ENCODE measurements around the gene GAB2.
"Not testable (repeated sequence)": the region's sequence is repeated elsewhere in the genome, so short reads cannot be mapped to it uniquely, and the experiment has no call there.

The GAB2 gene

GRCh38 chr11:78199015-78199652 is 218.5 kb downstream of the GAB2 start:
- DNase-seq = no peak

GRCh38 chr11:78197816-78198215 is 219.8 kb downstream of the GAB2 start:
- DNase-seq = no peak

- no peak for DNase-seq
These were observed 220.9 kb downstream of the GAB2 start for GRCh38 chr11:78196661-78197091.

DNA sequence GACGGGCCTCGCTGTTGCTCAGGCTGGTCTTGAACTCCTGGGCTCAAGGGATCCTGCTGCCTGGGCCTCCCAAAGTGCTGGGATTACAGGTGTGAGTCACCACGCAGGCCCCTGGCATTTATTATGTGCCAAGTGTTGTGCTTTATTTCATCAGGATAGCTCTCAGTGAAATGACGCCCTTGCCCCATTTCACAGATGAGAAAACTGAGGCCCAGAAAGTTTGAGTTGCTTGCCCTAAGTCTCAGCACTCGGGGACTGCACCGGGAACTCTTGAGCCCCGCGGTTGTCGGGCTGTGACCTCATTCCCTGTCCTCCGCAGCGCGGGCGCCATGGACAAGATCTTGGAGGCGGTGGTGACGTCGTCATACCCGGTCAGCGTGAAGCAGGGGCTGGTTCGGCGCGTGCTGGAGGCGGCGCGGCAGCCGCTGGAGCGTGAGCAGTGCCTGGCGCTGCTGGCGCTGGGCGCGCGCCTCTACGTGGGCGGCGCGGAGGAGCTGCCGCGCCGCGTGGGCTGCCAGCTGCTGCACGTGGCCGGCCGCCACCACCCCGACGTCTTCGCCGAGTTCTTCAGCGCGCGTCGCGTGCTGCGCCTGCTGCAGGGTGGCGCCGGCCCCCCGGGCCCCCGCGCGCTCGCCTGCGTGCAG is 221.6 kb downstream of the GAB2 start:
- DNase-seq = no peak

DNA sequence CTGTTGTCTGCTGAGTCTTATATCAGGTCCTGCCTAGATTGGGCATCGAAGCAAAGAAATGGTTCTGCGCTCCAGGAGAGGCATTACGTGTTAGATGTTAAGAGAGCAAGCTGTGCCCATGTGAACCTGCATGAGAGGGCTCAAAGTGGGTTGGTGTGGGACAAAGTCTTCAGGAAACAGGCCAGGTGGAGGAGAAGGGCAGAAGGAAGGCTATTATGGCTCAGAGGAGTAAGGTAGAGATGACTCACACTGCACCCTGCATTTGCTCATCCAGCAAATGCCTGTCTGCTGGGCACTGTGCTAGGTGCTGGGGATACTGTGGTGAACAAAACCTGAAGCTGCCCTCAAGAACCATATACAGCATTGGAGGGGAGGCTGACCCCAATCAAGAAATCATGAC is 223.1 kb downstream of the GAB2 start:
- no peak for DNase-seq

GRCh38 chr11:78193806-78194205 is 223.8 kb downstream of the GAB2 start:
- no peak for DNase-seq

- no peak for DNase-seq
These were observed 224.7 kb downstream of the GAB2 start for GRCh38 chr11:78192911-78193351.

- no peak for DNase-seq
These were observed 225.3 kb downstream of the GAB2 start for GRCh38 chr11:78192223-78192719.

- no peak for DNase-seq
These were observed 226.6 kb downstream of the GAB2 start for GRCh38 chr11:78190871-78191538.

- no peak for DNase-seq
These were observed 227.2 kb downstream of the GAB2 start for GRCh38 chr11:78190374-78190773.

- DNase-seq = peak; percentile 6
These were observed 227.8 kb downstream of the GAB2 start for GRCh38 chr11:78189851-78190250.

- DNase-seq = no peak
These were observed 228.4 kb downstream of the GAB2 start for GRCh38 chr11:78189174-78189724.

DNA sequence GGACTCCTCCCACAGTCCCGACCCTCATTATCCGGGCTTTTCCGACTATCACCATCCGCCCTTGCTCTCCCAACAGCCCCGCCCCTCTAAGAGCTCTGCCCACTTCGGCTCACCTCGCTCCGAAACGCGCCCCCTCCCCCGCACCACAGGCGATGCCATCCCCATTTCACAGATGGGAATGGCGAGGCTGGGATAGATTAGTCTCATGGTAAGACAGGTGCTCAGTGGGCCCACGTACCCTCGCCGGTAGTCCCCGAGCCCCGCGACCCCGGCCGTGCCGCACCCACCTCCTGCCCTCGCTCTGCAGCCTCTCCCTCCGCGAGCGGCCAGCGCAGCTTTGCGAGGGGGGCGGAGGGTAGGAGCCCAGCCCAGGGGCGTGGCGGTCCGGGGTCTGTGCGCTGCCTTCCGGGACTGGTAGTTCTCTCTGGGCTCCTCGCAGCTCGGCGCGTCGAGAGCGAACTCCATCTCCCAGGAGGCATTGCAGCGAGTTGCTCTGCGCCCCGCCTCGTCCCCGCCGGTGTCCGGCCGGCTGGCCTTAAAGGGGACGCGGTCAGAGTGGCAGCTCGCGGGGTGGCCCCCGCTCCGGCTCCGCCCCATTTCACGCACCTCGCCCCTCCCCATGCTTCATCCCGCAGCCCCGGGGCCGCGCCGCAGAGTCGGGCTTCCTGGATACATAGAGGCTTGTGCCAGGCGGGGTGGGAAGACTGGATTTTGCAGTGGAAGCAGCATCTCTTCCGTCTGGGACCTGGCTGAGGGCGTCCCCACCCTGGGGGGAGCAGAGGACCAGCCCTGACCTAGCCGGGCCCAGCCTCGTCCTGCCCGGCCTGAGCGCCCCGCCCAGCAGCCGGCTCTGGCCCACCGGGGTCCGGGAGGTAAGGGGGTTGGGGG is 229.1 kb downstream of the GAB2 start, which contains the start of the genes KCTD21 and USP35:
Gene KCTD21, minus strand, starts transcription at position 341 of the 888 bp plus-strand sequence. CDS start 14,072 bp downstream, outside the sequence.
Gene USP35, plus strand, starts transcription at position 634 of the 888 bp plus-strand sequence. CDS start 7,327 bp downstream, outside the sequence.
- DNase-seq = peak; percentile 96

DNA sequence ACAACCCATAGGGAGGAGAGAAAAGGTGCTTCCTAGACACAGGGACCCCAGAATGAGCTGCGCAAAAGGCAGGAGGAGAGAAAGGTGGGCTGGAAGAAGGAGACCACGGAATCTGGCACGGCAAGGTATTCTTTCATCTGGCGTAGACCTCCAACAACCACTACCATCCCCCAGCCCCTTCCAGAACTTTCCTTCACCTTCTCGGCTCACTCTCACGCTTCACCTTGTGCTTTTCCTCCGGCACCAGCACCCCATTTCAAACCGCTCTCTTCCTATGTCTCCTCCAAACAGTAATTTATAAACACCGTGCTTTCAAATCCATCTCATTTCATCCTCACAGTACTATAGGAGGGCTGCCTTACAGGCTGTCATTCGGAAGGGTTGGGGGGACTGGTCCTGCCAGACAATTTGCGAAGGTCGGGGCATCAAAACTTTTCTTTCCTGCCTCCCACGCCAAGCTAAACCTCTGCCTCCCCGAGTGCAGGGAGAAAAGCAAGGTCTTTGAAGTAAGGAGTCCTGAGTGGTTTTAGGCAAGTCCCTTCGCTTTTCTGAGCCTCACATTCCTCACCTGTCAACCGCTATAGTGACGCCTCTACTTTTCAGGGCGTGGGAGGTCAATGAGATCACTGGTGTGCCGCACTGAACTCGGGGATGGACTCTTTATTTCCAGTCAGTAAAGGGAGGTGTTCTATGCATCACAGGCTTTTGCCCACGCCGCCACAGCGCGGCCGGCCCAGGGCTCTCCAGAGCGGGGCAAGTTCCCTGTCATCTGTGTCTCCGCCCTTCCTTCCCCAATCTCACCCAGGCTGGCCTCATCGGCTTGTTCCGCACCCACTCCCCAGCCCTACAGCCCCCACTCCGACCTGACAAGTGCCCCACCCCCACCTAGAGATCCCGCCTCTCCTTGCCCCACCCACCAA is 230.0 kb downstream of the GAB2 start:
- no peak for DNase-seq

DNA sequence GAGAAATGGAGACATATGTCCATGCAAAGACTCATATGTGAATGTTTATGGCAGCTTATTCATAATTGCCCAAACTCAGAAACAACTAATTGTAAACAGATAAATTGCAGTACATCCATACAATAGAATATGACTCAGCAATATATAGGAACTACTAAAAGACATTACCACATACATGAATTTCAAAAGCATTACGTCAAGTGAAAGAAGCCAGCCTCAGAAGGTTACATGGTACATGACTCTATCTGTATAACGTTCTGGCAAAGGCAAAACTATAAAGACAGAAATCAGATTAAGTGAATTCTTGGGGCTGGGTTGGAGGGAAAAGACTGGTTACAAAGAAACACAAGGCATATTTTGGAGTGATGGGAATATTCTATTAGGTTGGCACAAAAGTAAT is 236.4 kb downstream of the GAB2 start:
- no peak for DNase-seq

DNA sequence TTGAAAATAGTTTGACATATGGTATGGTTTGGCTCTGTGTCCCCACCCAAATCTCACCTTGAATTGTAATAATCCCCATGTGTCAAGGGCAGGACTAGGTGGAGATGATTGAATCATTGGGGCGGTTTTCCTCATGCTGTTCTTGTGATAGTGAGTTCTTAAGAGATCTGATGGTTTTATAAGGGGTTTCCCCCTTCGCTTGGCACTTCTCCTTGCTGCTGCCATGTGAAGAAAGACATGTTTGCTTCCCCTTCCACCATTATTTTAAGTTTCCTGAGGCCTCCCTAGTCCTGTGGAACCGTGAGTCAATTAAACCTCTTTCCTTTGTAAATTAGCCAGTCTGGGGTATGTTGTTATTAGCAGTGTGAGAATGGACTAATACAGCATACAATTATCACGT is 236.9 kb downstream of the GAB2 start:
- no peak for DNase-seq

DNA sequence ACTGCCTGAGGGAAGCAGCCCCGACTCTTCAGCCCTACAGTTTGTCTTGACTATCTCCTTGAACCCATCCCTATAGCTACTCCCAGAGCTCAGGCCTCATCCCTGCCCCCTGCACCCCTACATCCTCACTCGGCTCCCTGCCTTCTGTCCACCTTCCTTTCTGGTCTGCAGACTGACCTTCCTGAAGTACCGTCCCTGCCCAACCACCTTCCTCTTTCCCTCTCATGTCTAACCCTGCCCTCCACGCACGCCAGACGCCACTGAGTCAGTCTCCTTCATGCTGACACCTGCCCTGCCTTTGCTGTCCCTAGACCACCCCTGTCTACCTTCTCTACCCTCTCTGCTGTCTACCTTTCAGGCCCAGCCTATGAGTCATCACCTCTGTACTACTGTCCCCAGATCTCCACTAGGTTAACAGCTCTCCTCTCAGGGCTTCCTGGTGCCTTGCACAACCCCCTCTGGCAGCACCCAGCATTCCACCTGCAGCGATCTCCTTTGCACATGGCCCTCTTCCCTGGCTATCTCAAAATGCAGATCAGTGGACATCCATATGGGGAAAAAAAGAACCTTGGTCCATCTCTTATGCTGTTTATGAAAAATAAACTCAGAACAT is 238.1 kb downstream of the GAB2 start:
- no peak for DNase-seq

GRCh38 chr11:78177216-78177615 is 240.4 kb downstream of the GAB2 start:
- DNase-seq = no peak

DNA sequence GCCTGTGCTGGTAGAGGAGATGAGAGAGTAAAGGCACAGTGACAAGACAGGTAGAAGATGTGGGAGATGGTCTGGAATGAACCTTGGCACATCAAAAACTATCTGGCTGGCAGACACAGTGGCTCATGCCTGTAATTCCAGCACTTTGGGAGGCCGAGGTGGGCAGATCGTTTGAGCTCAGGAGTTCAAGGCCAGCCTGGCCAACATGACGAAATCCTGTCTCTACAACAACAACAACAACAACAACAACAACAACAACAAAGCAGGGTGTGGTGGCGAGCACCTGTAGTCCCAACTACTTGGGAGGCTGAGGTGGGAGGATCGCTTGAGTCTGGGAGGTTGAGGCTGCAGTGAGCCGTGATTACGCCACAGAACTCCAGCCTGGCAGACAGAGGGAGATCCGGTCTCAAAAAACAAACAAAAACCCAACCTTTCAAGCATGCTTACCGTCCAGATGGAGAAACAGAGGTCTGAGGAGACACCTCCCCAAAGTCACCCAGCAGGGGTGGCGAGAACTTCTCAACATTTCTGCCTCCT is 240.9 kb downstream of the GAB2 start:
- DNase-seq = no peak

DNA sequence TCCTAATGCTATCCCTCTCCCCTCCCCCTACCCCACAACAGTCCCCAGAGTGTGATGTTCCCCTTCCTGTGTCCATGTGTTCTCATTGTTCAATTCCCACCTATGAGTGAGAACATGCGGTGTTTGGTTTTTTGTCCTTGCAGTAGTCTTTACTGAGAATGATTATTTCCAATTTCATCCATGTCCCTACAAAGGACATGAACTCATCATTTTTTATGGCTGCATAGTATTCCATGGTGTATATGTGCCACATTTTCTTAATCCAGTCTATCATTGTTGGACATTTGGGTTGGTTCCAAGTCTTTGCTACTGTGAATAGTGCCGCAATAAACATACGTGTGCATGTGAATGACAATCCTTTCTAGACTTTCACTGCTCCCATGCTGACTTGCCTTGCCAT is 241.8 kb downstream of the GAB2 start:
- DNase-seq = not testable (repeated sequence)
